ENCODE results near the gene TMCC3. TPM values are rescaled to one million over a fixed set of nuclear protein-coding genes. Genes with fewer than 3 reads are reported as not detected.
A peak's percentile ranks its signal among the peaks of the same experiment; 100 is the strongest.

Gene TMCC3
- total RNA-seq, 1 donor from 2014 or later = 1.7 TPM

- H3K9me3 ChIP-seq (replicated peaks) = no peaks in the 10 kb centered on the region
- peaks cover 31% of the 10 kb centered on the region for H3K4me1 ChIP-seq
- no peaks in the 10 kb centered on the region for H3K36me3 ChIP-seq
- peak overlapping the region; percentile 78 for H3K27ac ChIP-seq (replicated peaks)
- H3K27me3 ChIP-seq (ENCODE audit: low read depth) = no peaks in the 10 kb centered on the region
- intact Hi-C loops (cut with micrococcal nuclease) = no loop called here
- DNase-seq = no peak
- H3K4me3 ChIP-seq = no peak overlapping the region
- no peak for TF ChIP-seq CTCF (IDR thresholded peaks at IDR 0.05; ENCODE audit: borderline replicate concordance)
These were observed 62.8 kb downstream of the TMCC3 start for GRCh38 chr12:94587266-94588241.

GRCh38 chr12:94586589-94587259, 63.6 kb downstream of the TMCC3 start:
- DNase-seq = no peak
- Histone ChIP-seq H3K9me3 (replicated peaks) (no peaks in the 10 kb centered on the region), H3K27ac (replicated peaks) (peak overlapping the region; percentile 78), H3K27me3 (ENCODE audit: low read depth) (no peaks in the 10 kb centered on the region), H3K4me3 (no peak overlapping the region), H3K4me1 (peaks cover 30% of the 10 kb centered on the region), H3K36me3 (peaks cover 4% of the 10 kb centered on the region)
- no peak for TF ChIP-seq CTCF (IDR thresholded peaks at IDR 0.05; ENCODE audit: borderline replicate concordance)
- intact Hi-C loops (cut with micrococcal nuclease) = no loop called here

- peaks cover 7% of the 10 kb centered on the region for H3K36me3 ChIP-seq
- H3K27me3 ChIP-seq (ENCODE audit: low read depth) = no peaks in the 10 kb centered on the region
- peaks cover 26% of the 10 kb centered on the region for H3K4me1 ChIP-seq
- TF ChIP-seq CTCF (IDR thresholded peaks at IDR 0.05; ENCODE audit: borderline replicate concordance) = no peak
- no peak for DNase-seq
- no peak overlapping the region for H3K27ac ChIP-seq (replicated peaks)
- H3K4me3 ChIP-seq = no peak overlapping the region
- intact Hi-C loops (cut with micrococcal nuclease) = no loop called here
- no peaks in the 10 kb centered on the region for H3K9me3 ChIP-seq (replicated peaks)
These were observed 64.7 kb downstream of the TMCC3 start for GRCh38 chr12:94585626-94586025.

DNA sequence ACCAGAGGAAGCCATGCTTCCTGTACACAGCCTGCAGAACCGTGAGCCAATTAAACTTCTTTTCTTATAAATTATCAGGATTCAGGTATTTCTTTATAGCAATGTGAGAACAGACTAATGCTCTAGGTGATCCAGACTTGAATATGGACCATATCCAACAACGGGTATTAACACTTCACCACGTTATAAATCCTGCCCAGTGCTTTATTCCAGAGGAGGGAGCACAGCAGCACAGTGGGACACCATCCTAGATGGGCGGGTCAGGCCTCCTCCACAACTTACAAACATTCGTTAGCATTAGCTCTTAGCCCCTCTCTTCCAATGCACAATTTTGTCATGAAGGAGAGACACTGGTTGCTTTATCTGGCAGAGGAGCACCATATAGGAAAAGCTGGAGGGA, 66.0 kb downstream of the TMCC3 start:
- Histone ChIP-seq H3K27ac (replicated peaks) (no peak overlapping the region), H3K36me3 (peaks cover 7% of the 10 kb centered on the region), H3K4me3 (no peak overlapping the region), H3K4me1 (peaks cover 26% of the 10 kb centered on the region), H3K27me3 (ENCODE audit: low read depth) (no peaks in the 10 kb centered on the region), H3K9me3 (replicated peaks) (no peaks in the 10 kb centered on the region)
- no peak for TF ChIP-seq CTCF (IDR thresholded peaks at IDR 0.05; ENCODE audit: borderline replicate concordance)
- intact Hi-C loops (cut with micrococcal nuclease) = no loop called here
- DNase-seq = no peak

GRCh38 chr12:94582591-94582990, 67.8 kb downstream of the TMCC3 start:
- no peak overlapping the region for H3K27ac ChIP-seq (replicated peaks)
- no peaks in the 10 kb centered on the region for H3K9me3 ChIP-seq (replicated peaks)
- intact Hi-C loops (cut with micrococcal nuclease) = no loop called here
- TF ChIP-seq CTCF (IDR thresholded peaks at IDR 0.05; ENCODE audit: borderline replicate concordance) = no peak
- DNase-seq = no peak
- H3K4me3 ChIP-seq = no peak overlapping the region
- H3K36me3 ChIP-seq = peaks cover 7% of the 10 kb centered on the region
- no peaks in the 10 kb centered on the region for H3K27me3 ChIP-seq (ENCODE audit: low read depth)
- peaks cover 21% of the 10 kb centered on the region for H3K4me1 ChIP-seq
